22Rv1 (cell line): ENCODE data around the gene ABCA4.

Experiments
- CTCF ChIP-seq: fragments of 450-650 bp; IDR thresholded peaks from 2 replicates; pipeline ENCODE4 v1.5.1; 2017; ENCODE audit warnings: mild to moderate bottlenecking
- ZFX ChIP-seq: fragments of 450-650 bp; IDR thresholded peaks from 2 replicates; pipeline ENCODE4 v1.6.1; 2017; ENCODE audit warnings: antibody characterized with exemption, borderline replicate concordance

GRCh38 chr1:94039514-94039870 lies 81.5 kb downstream of the ABCA4 start:
- peak; percentile 97 for TF ChIP-seq CTCF
- no peak for TF ChIP-seq ZFX
